Skeletal muscle tissue (tissue), 4 donors: ENCODE measurements around the gene KRTAP4-7. TPM values are rescaled to one million over a fixed set of nuclear protein-coding genes. Genes with fewer than 3 reads are reported as not detected.
"Not testable (repeated sequence)": the region's sequence is repeated elsewhere in the genome, so short reads cannot be mapped to it uniquely, and the experiment has no call there.

Experiments used
- H3K27ac ChIP-seq: one replicate; pipeline ENCODE4 v1.7.0; 2013; ENCODE audit warnings: mild to moderate bottlenecking, low read depth, low read length, inconsistent platforms
- H3K27me3 ChIP-seq, 3 donors: one replicate each; pipeline ENCODE4 v1.7.0; 2013; ENCODE audit warnings: low read length in 3 of 3; ENCODE audit not compliant: control insufficient read depth in 3 of 3, insufficient read depth in 3 of 3
- H3K36me3 ChIP-seq, 3 donors: one replicate each; pipeline ENCODE4 v1.7.0; 2013; ENCODE audit warnings: low read length in 3 of 3; ENCODE audit not compliant: control insufficient read depth in 3 of 3, insufficient read depth in 3 of 3
- H3K4me1 ChIP-seq, 3 donors: one replicate each; pipeline ENCODE4 v1.7.0; 2013; ENCODE audit warnings: low read length in 3 of 3, mild to moderate bottlenecking in 3 of 3; ENCODE audit not compliant: control insufficient read depth in 3 of 3, insufficient read depth in 3 of 3
- H3K4me3 ChIP-seq, 3 donors: one replicate each; pipeline ENCODE4 v1.7.0; 2013; ENCODE audit warnings: low read length in 3 of 3
- H3K9ac ChIP-seq, 3 donors: one replicate each; pipeline ENCODE4 v1.7.0; 2013; ENCODE audit warnings: low read length in 3 of 3, mild to moderate bottlenecking in 3 of 3, moderate library complexity in 2 of 3, low read depth in 1 of 3
- H3K9me3 ChIP-seq, 3 donors: one replicate each; pipeline ENCODE4 v1.7.0; 2013; ENCODE audit warnings: low read length in 3 of 3; ENCODE audit not compliant: control insufficient read depth in 3 of 3
- total RNA-seq: library from RNA; depleted of rRNA; stranded (reverse); fragments of >200 nt; gene quantifications from one replicate; pipeline ENCODE4 v1.2.3, GENCODE V29; 2014
- donor health status: Osteomylitis.

The KRTAP4-7 gene
- total RNA-seq, 1 donor from 2014 or later, result not detected

DNA sequence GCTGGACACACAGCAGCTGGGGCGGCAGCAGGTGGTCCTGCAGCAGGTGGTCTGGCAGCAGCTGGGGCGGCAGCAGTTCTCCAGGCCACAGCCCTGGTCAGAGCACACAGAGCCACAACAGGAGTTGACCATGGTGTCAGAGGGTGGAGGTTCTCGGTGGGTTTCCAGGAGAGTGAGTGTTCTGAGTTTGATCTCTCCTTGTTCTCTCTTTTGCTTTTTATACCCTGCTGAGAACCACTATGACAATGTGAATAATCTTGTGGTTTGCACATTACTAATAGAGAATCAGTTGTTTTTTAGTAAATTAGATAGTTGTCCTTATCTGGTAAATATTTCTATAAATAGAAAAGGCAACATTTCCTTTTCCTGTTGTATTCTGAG, 40.0 kb downstream of the KRTAP4-7 start, which contains the start of gene KRTAP4-12:
Gene KRTAP4-12 (minus strand): TSS at position 192 of the 381 bp plus-strand sequence. CDS start 60 bp downstream, at position 132.
- not testable (repeated sequence) for H3K27ac ChIP-seq, H3K9ac ChIP-seq, H3K4me1 ChIP-seq, H3K27me3 ChIP-seq, H3K36me3 ChIP-seq, H3K4me3 ChIP-seq, H3K9me3 ChIP-seq

DNA sequence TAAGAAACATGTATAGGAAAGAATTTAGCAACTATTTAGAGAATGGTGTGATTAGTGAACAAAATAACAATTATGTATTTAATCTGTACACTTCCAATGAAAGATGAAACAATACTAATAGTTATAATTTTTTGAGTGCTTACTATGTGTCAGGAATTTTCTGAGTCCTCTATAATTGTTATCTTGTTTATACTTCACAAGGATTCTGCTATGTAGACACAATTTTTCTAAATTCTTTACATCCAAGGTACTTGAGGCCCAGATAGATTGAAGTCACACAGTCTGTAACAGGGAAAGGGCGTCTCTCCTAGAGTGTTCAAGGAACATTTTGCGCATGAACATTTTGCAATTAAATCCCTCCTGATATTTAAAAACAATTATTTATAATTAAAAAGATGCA, 41.1 kb downstream of the KRTAP4-7 start:
- H3K4me1 ChIP-seq, result no peaks in the 10 kb centered on the region
- H3K4me3 ChIP-seq, result no peak overlapping the region
- H3K36me3 ChIP-seq, result no peaks in the 10 kb centered on the region
- H3K27ac ChIP-seq, result no peak overlapping the region
- peaks cover 0 to 5% (median 0%) of the 10 kb centered on the region in 3 donors for H3K27me3 ChIP-seq
- no peak overlapping the region for H3K9ac ChIP-seq
- no peaks in the 10 kb centered on the region for H3K9me3 ChIP-seq

DNA sequence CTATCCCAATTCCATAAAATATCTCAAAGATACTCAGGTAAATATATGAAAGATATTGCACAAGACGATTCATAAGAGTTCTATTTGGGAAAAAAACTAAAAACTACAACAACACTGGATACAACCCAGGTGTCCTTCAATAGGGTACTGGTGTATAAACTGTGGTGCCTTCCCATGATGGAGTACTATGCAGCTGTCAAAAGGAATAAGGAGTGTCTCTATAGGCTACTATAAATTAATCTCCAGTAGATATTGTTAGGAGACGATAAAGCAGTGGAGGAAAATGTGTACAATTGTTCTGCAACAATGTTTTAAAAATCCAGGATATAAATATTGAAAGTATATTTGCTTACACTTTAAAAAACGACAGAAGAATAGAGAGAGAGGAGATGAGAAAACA, 42.5 kb downstream of the KRTAP4-7 start:
- no peak overlapping the region for H3K27ac ChIP-seq
- H3K27me3 ChIP-seq, result peaks cover 0 to 2% (median 0%) of the 10 kb centered on the region in 3 donors
- no peaks in the 10 kb centered on the region for H3K9me3 ChIP-seq
- H3K4me1 ChIP-seq, result no peaks in the 10 kb centered on the region
- H3K4me3 ChIP-seq, result no peak overlapping the region
- H3K36me3 ChIP-seq, result no peaks in the 10 kb centered on the region
- H3K9ac ChIP-seq, result no peak overlapping the region

DNA sequence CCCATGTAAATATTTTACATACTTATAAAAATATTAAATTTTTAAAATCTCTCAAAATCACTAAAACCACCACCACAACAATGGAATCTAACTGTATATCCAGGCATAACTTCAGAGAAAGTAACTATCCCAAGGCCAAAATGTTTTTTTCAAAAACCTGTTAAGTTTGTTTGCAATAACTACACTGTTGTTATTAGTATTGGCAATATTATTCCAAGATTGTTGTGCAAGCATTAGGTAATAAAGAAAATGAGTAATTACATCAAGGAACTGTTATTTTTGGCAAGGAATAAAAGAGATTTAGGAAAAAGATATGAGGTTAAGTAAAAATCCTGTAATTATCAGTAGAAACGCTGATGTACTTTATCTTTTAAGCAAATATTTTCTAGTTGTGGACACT, 43.4 kb downstream of the KRTAP4-7 start:
- H3K4me1 ChIP-seq, result no peaks in the 10 kb centered on the region
- no peak overlapping the region for H3K27ac ChIP-seq
- peaks cover 0 to 2% (median 0%) of the 10 kb centered on the region in 3 donors for H3K27me3 ChIP-seq
- no peaks in the 10 kb centered on the region for H3K9me3 ChIP-seq
- no peak overlapping the region for H3K9ac ChIP-seq
- no peaks in the 10 kb centered on the region for H3K36me3 ChIP-seq
- H3K4me3 ChIP-seq, result no peak overlapping the region

DNA sequence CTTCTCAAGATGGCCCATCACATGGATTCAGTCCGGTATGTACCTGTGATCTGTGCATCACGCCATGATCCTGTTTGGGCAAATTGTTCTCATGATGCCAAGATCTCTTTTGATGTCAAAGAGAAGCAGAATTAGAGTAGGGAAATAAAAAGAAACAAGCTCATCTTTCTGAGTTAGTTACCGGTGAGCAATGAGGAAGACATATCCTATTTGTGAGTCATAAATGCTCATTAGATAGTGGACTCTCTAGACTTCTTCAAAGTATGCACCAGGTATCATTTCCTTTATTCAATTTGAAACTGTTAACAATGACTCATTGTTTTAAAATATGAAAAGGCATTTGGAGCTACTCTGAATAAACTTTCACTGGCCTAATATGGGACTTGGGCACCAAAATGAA, 48.0 kb downstream of the KRTAP4-7 start:
- no peaks in the 10 kb centered on the region for H3K9me3 ChIP-seq
- no peaks in the 10 kb centered on the region for H3K4me1 ChIP-seq
- no peak overlapping the region for H3K9ac ChIP-seq

GRCh38 chr17:41133880-41134735, 50.2 kb downstream of the KRTAP4-7 start:
- no peaks in the 10 kb centered on the region for H3K9me3 ChIP-seq
- H3K4me3 ChIP-seq, result no peak overlapping the region
- no peaks in the 10 kb centered on the region for H3K27me3 ChIP-seq
- H3K27ac ChIP-seq, result no peak overlapping the region
- no peaks in the 10 kb centered on the region for H3K36me3 ChIP-seq
- H3K4me1 ChIP-seq, result no peaks in the 10 kb centered on the region
- no peak overlapping the region for H3K9ac ChIP-seq

More for the DNA sequence above, 48.0 kb downstream of the KRTAP4-7 start:
- Histone ChIP-seq H3K27me3 (no peaks in the 10 kb centered on the region), H3K36me3 (no peaks in the 10 kb centered on the region), H3K4me3 (no peak overlapping the region), H3K27ac (no peak overlapping the region)

Other genes with a start within 250 kb of the KRTAP4-7 start
- gene KRT12, start 216.9 kb upstream of the KRTAP4-7 start, total RNA-seq, result not detected
- not detected for gene KRT20, start 198.9 kb upstream of the KRTAP4-7 start, total RNA-seq
- 0.52 TPM for gene KRT23, start 146.5 kb upstream of the KRTAP4-7 start, total RNA-seq
- 3.1 TPM for gene KRT39, start 117.2 kb upstream of the KRTAP4-7 start, total RNA-seq
- 6.3 TPM for gene KRT40, start 99.8 kb upstream of the KRTAP4-7 start, total RNA-seq
- not detected for gene KRTAP3-3, start 90.0 kb upstream of the KRTAP4-7 start, total RNA-seq
- not detected for gene KRTAP3-2, start 84.2 kb upstream of the KRTAP4-7 start, total RNA-seq
- not detected for gene KRTAP3-1, start 75.0 kb upstream of the KRTAP4-7 start, total RNA-seq
- gene KRTAP1-5, start 56.9 kb upstream of the KRTAP4-7 start, total RNA-seq, result not detected
- gene KRTAP1-4, start 54.0 kb upstream of the KRTAP4-7 start, total RNA-seq, result not detected
- gene KRTAP1-3, start 49.3 kb upstream of the KRTAP4-7 start, total RNA-seq, result not detected
- not detected for gene KRTAP1-1, start 42.7 kb upstream of the KRTAP4-7 start, total RNA-seq
- gene KRTAP2-1, start 36.8 kb upstream of the KRTAP4-7 start, total RNA-seq, result not detected
- gene KRTAP2-2, start 28.9 kb upstream of the KRTAP4-7 start, total RNA-seq, result not detected
- not detected for gene KRTAP2-3, start 24.0 kb upstream of the KRTAP4-7 start, total RNA-seq
- not detected for gene KRTAP2-4, start 18.3 kb upstream of the KRTAP4-7 start, total RNA-seq
- not detected for gene KRTAP4-8, start 14.0 kb downstream of the KRTAP4-7 start, total RNA-seq
- gene KRTAP4-16, start 18.1 kb downstream of the KRTAP4-7 start, total RNA-seq, result not detected
- not detected for gene KRTAP4-9, start 21.2 kb downstream of the KRTAP4-7 start, total RNA-seq
- not detected for gene KRTAP4-11, start 34.2 kb downstream of the KRTAP4-7 start, total RNA-seq
- not detected for gene KRTAP4-12, start 40.0 kb downstream of the KRTAP4-7 start, total RNA-seq
- not detected for gene KRTAP4-6, start 56.4 kb downstream of the KRTAP4-7 start, total RNA-seq
- gene KRTAP4-5, start 65.7 kb downstream of the KRTAP4-7 start, total RNA-seq, result not detected
- gene KRTAP4-4, start 76.6 kb downstream of the KRTAP4-7 start, total RNA-seq, result not detected
- not detected for gene KRTAP4-3, start 84.1 kb downstream of the KRTAP4-7 start, total RNA-seq
- gene KRTAP4-2, start 94.1 kb downstream of the KRTAP4-7 start, total RNA-seq, result not detected
- gene KRTAP4-1, start 100.8 kb downstream of the KRTAP4-7 start, total RNA-seq, result not detected
- gene KRTAP9-1, start 105.7 kb downstream of the KRTAP4-7 start, total RNA-seq, result not detected
- gene KRTAP9-2, start 142.5 kb downstream of the KRTAP4-7 start, total RNA-seq, result not detected
- not detected for gene KRTAP9-3, start 148.3 kb downstream of the KRTAP4-7 start, total RNA-seq
- gene KRTAP9-8, start 153.8 kb downstream of the KRTAP4-7 start, total RNA-seq, result not detected
- not detected for gene KRTAP9-4, start 165.5 kb downstream of the KRTAP4-7 start, total RNA-seq
- gene KRTAP9-9, start 171.2 kb downstream of the KRTAP4-7 start, total RNA-seq, result not detected
- not detected for gene KRTAP9-6, start 181.2 kb downstream of the KRTAP4-7 start, total RNA-seq
- gene KRTAP9-7, start 191.5 kb downstream of the KRTAP4-7 start, total RNA-seq, result not detected
- not detected for gene KRTAP29-1, start 218.7 kb downstream of the KRTAP4-7 start, total RNA-seq
- gene KRTAP16-1, start 225.2 kb downstream of the KRTAP4-7 start, total RNA-seq, result not detected
- not detected for gene KRTAP17-1, start 231.6 kb downstream of the KRTAP4-7 start, total RNA-seq